ENCODE results near the gene ARSB. TPM values are rescaled to one million over a fixed set of nuclear protein-coding genes. Genes with fewer than 3 reads are reported as not detected.

Gene ARSB
- total and polyA plus RNA-seq, 10 of the 15 experiments (the other 5 are each of a cell fraction or from before 2014, with no cell fraction given) = 1.2 to 8.2 (median 6.1) TPM

DNA sequence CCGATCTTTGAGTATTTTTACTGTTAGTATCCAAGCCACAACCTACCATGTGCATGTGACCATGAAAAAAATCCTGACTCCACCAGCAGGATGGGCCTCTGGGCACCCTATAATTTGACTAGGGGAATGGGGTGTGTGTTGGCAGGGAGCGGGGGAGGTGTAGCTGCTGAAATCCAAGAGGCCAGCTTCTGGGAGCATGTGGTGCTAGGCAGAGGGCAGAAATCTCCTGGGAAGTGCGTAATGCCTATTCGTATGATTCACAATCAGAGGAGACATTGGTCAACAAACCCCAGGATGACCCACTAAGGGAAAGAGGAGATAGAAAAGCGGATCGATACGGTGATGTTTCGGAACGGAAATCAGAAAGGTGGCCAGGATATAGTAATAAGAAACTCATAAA is 149.9 kb downstream of the ARSB start:
- Histone ChIP-seq H3K27ac (ENCODE audit: control insufficient read depth, insufficient read depth) (no peak overlapping the region), H3K9ac (ENCODE audit: control insufficient read depth, insufficient read depth, low read length) (no peak overlapping the region), H3K4me2 (ENCODE audit: control insufficient read depth, insufficient read depth) (no peak overlapping the region), H3K79me2 (ENCODE audit: control insufficient read depth, insufficient read depth, low read length) (no peaks in the 10 kb centered on the region), H3K9me3 (replicated peaks; ENCODE audit: control insufficient read depth, insufficient read depth, low read length) (no peaks in the 10 kb centered on the region), H3K27me3 (replicated peaks in 1 of 2; ENCODE audit: control insufficient read depth in 2 of 2, insufficient read depth in 2 of 2, low read length in 1 of 2) (no peaks in the 10 kb centered on the region), H4K20me1 (ENCODE audit: control insufficient read depth, insufficient read depth) (no peaks in the 10 kb centered on the region), H2AFZ (ENCODE audit: control insufficient read depth, low read depth, low read length) (no peak overlapping the region), H3K4me3 (no peak overlapping the region), H3K36me3 (ENCODE audit: control insufficient read depth in 2 of 2, insufficient read depth in 2 of 2, low read length in 1 of 2) (no peaks in the 10 kb centered on the region; a peak in 1 of 4 replicates), H3K4me1 (ENCODE audit: control insufficient read depth, insufficient read depth, low read length) (no peaks in the 10 kb centered on the region)
- ChIA-PET SMC1A (ENCODE audit: uncharacterized antibody, unreplicated experiment) (no interaction called here), POLR2A (no interaction called here), RAD21 (ENCODE audit: unreplicated experiment) (no interaction called here), CTCF (interaction anchor here (0.6 kb wide), 1 partner anchor 1249 kb away, joined by 3 read pairs; no protein-coding TSS in a partner anchor)
- ATAC-seq = no peak
- no peak for FAIRE-seq
- intact Hi-C loops (cut with micrococcal nuclease; ENCODE audit: unreplicated experiment) = loop anchor here (10.0 kb wide), 1 partner anchor 50 kb away; no protein-coding TSS in a partner anchor
- TF ChIP-seq EED (IDR thresholded peaks at IDR 0.05; ENCODE audit: low read depth) = no peak
- TF ChIP-seq, protein P1, sequence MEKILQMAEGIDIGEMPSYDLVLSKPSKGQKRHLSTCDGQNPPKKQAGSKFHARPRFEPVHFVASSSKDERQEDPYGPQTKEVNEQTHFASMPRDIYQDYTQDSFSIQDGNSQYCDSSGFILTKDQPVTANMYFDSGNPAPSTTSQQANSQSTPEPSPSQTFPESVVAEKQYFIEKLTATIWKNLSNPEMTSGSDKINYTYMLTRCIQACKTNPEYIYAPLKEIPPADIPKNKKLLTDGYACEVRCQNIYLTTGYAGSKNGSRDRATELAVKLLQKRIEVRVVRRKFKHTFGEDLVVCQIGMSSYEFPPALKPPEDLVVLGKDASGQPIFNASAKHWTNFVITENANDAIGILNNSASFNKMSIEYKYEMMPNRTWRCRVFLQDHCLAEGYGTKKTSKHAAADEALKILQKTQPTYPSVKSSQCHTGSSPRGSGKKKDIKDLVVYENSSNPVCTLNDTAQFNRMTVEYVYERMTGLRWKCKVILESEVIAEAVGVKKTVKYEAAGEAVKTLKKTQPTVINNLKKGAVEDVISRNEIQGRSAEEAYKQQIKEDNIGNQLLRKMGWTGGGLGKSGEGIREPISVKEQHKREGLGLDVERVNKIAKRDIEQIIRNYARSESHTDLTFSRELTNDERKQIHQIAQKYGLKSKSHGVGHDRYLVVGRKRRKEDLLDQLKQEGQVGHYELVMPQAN (conservative IDR thresholded peaks at IDR 0.05) = no peak
- TF ChIP-seq BCL11A (IDR thresholded peaks at IDR 0.05; ENCODE audit: low read depth, low read length) = no peak
- no peak for TF ChIP-seq HSF1 (IDR thresholded peaks at IDR 0.05; ENCODE audit: low read depth, low read length)
- no peak for TF ChIP-seq SREBF1 (IDR thresholded peaks at IDR 0.05; ENCODE audit: low read length)
- no TSS peak for BruUV-seq (replicated peaks)
- no peak for DNase-seq (ENCODE audit: low read depth, low spot score)
- WGBS (ENCODE audit: insufficient coverage, insufficient replicate concordance, low lambda C conversion rate, missing lambda C conversion rate) = 92% methylated on average over 8 of the region's 9 CpGs
- in situ Hi-C loops (cut with MboI) = no loop called here

Measured in GM12878 (cell line).